HG03095 (cell line): ENCODE measurements around the gene TRAPPC2B.

Experiments used
- ATAC-seq: cut with Tn5 transposase; IDR thresholded peaks from one replicate; pipeline ENCODE4 v1.9.1; 2021; ENCODE audit warnings: moderate library complexity; ENCODE audit not compliant: unreplicated experiment

The TRAPPC2B gene

DNA sequence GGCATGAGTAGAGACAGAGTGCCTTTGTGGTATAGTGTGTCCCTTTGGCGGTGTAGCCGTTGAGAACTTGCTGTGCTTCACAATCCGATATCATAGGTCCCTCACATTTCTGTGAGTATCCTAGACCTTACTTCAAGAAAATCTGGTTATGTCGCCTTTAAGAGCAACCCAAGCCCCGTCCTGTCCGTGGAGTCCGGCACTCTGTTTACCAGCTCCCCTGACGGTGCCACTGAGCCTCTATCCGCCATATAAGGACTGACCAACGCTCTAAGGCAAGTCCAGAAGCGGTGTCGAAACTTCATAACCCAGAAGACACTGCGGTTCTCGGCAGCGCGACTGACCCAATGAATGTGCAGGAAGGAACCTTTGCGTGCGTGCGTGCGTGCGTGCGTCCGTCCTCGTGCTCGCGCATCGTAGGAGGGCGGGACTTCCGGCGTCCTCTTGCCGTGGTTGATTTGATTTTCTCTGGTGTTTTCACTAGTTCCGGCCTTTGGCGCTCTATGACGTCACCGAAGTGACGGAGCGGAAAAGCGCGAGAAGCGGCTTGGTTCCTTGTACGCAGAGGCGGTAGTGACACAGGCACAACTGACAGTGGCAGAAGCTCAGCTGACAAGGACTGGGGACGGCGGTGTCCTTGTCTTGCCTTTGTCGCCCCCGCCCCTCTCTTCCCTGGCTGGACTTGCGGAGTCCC is at the start of gene TRAPPC2B, which contains the start of gene ZNF547:
TRAPPC2B (plus strand) TSS at position 555 of the 691 bp plus-strand sequence. CDS start 1,283 bp downstream, outside the sequence.
ZNF547 (plus strand) TSS at position 555 of the 691 bp plus-strand sequence. CDS start 5,005 bp downstream, outside the sequence.
- peak; percentile 95 for ATAC-seq

DNA sequence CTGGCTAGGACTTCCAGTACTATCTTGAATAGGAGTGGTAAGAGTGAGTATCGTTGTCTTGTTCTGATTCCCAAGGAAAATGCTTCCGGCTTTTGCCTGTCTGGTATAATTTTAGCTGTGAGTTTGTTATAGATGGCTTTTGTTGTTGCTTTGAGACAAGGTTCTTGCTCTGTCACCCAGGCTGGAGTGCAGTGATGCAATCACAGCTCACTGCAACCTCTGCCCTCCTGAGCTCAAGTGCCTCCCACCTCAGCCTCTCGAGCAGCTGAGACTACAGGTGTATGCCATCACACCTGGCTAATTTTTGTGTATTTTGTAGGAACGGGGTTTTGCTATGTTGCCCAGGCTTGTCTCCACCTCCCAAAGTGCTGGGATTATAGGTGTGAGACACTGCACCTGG is 49.2 kb upstream of the TRAPPC2B start:
- no peak for ATAC-seq

DNA sequence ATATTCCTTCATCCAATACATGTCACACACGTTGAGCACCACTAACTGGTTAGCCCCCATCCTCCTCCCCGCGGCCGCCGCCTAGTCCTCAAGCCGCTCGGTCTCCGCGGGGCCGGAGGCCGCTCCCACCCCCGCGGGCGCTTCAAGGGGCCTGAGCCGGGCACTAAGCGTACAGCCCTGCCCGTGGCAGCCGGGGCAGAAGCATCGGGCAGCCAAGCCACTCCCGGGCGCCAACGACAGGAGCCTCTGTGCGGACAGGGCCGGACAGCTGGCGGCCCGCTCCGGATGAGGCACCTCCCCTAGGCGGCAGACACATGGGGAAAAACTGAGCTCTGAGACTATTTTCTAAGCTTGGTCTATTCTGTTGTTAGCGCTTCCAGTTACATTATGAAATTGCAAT is 45.8 kb upstream of the TRAPPC2B start:
- no peak for ATAC-seq

DNA sequence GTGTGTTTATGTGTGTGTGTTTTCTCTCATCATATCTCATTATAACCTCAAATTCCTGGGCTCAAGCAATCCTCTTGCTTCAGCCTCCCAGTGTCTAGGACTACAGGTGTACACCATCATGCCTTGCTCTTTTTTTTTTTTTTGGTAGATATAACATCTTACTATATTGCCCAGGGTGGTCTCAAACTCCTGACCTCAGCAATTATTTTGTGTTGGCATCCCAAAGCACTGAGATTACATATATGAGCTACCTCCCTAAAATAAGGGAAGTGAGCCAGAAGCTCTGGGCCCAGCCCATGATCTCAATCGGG is 43.5 kb upstream of the TRAPPC2B start:
- ATAC-seq: no peak

DNA sequence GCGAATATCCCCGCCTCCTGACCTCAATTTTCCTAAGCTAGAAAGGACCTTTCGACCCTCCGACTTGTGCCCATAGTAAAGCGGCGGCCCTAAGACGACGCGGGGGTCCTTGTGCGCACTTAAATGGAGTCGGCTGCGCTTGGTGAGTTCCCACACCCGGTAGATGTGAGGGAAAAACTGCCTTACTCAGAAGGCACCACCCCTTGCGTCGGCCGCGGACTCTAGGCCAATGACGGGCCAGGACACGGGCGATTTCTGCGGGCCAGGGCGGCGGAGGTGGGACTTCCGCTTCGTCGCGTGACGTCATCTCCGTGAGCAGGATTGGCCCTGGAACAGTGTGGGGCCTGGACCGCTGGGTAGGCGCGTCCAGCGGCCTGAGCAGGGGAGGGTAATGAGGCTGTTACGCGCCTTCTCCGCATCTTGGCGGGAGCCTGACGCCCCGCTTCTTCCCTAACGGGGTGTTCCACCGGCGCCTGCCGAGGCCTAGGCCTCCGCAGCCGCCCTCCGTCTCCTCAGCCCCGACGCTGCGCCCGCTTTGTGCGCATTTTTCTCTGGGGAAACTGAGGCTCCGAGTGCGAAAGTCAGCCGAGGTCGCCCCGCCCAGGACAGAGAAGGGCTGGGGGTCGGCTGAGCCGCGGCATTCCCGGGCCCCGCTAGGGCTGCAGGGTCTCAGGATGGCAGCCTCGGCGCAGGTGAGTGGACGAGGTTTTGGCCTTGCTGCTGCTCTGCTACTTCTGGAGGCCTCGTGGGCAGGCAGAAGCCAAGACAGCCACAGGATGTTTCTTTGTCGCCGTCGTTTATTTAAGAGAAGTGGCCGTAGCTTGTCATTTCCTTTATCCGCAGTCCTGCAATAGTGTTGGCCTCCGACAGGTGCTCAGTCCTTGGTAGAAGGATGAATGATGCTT is 42.9 kb upstream of the TRAPPC2B start, which contains the start of gene ZNF543:
ZNF543 (plus strand) TSS at position 293 of the 905 bp plus-strand sequence; CDS start at position 675, 382 bp downstream.
- ATAC-seq: peak; percentile 96

DNA sequence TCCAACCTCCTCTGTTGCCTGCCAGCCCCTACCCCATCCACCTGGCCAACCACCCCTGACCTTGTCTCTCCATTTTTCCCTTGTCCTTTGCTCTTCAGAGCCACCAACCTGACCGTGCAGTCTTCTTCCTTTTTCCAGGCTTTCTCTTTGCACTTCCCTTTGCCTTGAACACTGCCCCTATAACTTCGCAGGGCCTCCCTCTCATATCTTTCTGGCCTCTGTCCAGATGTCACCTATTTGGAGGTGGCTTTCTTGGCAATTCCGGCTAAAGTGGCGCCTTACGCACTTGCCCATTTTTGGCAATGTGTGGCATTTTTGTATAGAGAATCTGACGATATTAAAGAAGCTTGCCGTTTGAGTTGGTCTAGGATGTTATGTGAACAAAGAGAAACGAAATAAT is 42.2 kb upstream of the TRAPPC2B start:
- no peak for ATAC-seq

DNA sequence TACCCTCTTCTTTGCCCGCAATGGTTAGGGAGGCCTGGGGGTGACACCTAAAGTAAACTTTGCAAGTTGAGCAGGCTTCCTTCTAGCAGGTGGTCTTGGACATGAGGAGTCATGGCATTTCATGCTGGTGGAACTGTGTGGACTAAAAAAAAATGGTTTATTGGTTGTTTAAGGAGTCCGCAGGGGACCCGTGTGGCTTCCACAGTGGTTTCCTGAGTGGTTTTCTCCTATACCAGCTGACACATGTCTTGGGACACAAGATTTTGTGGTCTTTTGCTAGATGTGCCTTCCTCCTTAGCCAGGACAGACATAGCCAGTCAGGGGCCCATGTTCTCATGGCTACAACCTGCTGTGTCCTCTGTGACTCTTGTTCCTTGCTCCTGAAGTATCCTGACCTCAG is 41.6 kb upstream of the TRAPPC2B start:
- ATAC-seq: no peak

DNA sequence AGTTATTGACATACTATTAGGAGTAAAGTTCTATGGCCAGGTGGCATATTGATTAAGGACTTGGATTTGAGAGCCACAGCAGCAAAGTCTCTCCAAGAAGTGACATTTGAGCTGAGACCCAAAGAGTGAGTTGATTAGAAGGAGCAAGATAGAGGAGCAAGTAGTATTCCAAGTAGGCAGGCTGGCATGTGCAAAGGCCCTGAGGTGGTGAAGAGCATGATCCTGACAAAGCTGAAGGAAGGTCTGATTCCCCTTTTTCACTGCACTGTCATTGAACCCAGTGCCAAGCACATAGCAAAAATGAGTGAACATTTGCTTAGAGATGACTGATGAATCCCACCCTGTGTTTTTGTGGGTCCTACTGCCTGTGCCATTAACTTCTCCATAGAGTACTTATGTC is 38.4 kb upstream of the TRAPPC2B start:
- ATAC-seq: no peak

DNA sequence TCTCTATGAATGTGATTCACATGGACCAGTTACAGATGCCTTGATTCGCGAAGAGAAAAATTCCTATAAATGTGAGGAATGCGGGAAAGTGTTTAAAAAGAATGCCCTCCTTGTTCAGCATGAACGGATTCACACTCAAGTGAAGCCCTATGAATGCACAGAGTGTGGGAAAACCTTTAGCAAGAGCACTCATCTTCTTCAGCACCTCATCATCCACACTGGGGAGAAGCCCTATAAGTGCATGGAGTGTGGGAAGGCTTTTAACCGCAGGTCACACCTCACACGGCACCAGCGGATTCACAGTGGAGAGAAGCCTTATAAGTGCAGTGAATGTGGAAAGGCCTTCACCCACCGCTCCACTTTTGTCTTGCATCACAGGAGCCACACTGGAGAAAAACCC is 35.4 kb upstream of the TRAPPC2B start:
- no peak for ATAC-seq

DNA sequence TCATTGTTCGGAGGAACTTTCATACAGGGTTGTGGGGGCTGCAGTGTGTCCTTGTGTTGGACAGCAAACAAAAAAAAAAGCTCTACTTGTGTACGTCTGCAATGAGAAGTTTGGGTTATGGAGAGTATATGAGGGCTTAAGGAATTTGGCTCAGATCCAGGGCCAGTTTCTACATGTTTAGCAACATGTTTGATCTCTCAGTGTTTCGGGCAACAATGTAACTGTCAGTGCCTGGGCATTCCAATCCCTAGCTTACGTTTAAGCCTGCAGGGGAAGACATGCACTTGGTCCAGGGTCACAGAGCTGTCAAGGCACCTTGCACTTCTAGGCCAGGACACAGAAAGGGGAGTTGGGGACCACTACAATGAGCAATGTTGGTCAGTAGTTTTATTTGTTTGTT is 29.2 kb upstream of the TRAPPC2B start:
- no peak for ATAC-seq

DNA sequence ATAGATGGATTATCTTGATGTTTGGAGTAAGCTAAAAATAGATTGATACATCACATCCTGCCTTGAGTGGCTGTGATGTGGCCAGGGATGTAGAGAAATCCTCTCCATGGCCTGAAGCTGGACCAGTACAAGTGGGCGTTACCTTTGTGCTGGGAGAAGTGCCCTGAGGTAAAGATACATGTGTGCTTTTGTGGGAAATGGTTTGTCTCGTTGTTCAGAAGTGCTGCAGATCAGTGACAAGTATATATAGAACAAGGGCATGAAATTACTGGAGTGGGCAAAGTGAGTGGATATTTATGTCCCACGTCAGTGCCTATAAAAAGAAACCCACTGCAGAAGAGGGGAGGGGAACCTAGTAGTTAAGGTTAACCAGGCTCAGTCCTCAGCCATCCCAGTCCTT is 24.5 kb upstream of the TRAPPC2B start:
- no peak for ATAC-seq

DNA sequence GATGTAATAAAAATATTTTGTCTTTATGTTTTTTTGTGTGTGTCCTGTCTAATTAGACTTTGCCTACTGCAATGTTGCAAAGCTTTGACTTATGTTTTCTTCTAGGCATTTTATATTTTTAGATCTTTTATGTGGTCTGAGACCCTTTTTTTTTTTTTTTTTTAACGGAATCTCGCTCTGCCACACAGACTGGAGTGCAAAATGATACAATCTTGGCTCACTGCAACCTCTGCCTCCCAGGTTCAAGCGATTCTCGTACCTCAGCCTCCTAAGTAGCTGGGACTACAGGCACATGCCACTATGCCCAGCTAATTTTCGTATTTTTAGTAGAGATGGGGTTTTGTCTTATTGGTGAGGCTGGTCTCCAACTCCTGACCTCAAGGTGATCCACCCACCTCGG is 20.8 kb upstream of the TRAPPC2B start:
- ATAC-seq: no peak

DNA sequence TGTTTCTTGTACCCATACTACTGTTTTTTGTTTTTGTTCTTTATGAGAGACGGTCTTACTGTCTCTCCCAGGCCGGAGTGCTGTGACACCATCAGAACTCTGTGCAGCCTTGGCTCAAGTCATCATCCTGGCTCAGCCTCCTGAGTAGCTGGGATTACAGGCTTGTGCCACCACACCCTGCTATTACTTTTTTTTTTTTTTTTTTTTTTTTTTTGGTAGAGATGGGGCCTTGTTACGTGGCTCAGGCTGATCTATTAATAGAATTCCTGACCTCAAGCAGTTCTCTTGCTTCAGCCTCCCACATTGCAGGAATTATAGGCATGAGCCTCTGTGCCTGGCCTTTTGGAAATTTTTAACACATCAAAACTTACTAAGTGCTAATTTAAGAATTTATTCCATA is 15.2 kb upstream of the TRAPPC2B start:
- no peak for ATAC-seq

DNA sequence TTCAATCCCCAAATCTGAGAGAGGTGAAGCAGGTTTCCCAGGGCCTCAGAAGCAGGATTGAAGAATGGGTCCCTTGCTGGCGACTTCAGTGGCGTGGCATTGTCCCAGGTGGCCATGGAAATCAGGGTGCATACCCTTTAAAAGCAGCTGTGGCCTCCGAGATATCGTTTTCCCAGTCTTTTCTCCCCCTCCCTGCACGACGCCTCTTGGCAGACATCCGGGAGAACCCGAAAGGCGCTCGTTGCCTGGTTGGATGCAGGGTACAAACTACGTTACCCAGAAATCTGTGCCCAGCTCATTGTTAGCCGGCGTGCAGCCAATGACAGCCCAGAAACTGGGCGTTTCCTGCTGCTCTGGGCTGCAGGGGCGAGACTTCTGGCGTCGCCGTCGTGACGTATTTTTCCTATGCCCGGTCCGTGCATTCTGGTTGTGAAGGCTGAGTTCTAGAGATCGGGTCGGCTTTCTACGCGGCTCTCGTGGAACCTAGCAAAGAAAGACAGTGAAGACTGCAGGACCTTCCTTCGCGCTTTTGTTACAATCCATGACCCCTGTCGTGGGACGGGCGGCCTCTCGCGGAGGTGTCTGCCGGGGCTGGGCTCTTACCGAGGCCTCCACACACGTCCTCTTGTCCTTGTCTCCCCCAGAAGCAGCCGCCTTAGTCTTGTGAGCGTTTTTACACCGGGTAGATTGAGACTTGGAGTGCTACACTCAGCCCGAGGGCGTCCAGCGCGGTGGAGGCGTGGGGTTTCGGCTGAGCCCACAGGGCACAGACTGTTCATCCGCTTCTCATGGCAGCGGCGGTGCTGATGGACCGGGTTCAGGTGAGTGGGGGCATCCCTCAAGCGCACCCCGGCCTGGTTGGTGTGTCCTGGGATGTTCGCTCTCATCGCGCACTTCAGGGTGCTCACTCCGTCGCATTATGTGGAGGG is 12.2 kb upstream of the TRAPPC2B start, which contains the start of gene ZNF304:
ZNF304 (plus strand) TSS at position 395 of the 929 bp plus-strand sequence; CDS start at position 789, 394 bp downstream.
- ATAC-seq: peak; percentile 97

DNA sequence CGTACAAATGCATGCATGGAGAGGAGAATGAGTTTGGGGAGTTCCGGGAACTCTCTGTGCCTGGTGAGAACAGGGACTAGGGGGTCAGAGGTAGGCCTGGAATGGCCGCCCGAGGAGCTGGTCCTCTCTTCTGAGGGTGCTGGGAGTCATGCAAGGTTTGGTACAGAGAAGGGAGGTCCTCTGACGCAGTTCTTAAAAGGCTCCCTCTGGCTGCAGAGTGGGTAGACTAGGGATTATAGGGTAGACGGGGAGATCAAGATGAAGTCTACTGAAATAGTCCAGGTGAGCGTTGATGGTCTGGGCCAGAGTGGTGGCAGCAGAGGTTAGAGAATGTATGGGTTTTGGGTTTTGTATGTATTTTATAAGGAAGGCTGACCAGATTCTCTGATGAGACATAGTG is 11.5 kb upstream of the TRAPPC2B start:
- no peak for ATAC-seq

DNA sequence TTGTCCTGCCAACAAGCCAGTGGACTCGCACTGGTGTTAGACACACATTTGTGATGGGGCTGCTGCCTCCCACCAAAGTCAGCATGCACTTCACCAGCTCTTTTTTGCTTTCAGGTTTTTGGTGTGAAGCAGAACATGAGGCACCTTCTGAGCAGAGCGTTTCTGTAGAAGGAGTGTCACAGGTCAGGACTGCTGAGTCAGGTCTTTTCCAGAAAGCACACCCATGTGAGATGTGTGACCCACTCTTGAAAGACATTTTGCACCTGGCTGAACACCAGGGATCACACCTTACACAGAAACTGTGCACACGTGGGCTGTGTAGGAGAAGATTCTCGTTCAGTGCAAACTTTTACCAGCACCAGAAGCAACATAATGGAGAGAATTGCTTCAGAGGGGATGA is 7.4 kb upstream of the TRAPPC2B start:
- ATAC-seq: no peak

DNA sequence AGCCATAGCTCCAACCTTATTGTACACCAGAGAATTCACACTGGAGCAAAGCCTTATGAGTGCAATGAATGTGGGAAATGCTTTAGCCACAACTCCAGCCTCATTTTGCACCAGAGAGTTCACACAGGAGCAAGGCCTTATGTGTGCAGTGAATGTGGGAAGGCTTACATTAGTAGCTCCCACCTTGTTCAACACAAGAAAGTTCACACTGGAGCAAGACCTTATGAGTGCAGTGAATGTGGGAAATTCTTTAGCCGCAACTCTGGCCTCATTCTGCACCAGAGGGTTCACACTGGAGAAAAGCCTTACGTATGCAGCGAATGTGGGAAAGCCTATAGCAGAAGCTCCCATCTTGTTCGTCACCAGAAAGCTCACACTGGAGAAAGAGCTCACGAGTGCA is 5.9 kb upstream of the TRAPPC2B start:
- ATAC-seq: no peak

DNA sequence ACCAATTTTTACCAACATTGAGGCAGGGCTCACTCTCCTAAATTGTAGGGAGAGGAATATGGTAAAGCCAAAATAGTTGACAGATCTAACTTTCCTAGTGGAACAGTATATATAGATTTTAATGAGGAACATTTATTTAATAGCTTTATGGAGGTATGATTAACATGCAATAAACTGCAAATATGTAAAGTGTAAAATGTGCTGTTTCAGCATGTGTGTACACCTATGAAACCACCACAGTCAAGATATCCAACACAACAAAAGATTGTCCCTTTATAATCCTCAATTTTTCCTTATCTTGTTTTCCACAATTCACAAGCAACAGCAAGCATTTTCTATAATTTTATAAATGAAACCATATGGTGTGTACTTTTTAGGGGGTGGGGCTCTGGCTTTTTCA is 4.1 kb upstream of the TRAPPC2B start:
- ATAC-seq: no peak

DNA sequence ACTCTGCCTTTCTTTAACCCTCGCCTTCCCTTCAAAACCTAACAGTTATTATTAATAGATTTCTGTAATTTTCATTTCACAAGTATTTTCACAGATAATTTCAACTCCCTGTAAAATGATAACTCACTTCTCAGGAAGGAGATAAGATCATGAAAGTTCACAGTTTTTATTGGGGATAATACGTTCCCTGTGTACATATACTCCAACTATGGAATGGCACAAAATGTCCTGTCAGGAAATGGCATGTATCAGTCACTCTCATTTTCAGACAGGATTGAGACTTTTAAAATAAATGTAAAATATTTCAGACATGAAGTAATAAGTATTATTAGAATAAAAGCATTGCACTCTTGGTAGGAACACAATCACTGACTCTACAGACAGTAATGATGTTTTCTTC is 932 bp upstream of the TRAPPC2B start:
- ATAC-seq: no peak

DNA sequence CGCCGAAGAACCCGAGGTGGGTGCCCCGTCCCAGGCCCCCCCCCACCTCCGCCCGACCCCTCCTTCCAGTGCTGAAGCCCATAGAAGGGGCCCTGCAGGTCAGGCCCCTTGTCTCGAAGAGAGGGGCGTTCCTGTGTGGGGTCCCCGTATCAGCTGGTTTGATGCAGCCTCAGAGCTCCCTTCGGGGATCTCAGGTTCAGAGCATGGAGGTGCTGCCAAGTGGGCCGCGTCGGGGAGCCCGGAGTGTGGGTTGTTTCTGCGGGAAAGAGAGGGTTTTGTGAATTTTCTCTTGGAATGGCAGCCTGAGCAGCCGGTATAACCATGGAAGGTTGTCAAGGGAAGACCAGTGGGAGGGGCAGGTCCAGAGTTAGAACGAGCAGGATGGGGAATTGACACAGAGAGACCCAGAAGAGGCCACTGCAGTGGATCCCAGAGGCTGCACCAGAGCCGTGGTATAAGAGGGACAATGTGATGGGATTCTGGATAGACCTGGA is 384 bp downstream of the TRAPPC2B start:
- ATAC-seq: peak; percentile 7

DNA sequence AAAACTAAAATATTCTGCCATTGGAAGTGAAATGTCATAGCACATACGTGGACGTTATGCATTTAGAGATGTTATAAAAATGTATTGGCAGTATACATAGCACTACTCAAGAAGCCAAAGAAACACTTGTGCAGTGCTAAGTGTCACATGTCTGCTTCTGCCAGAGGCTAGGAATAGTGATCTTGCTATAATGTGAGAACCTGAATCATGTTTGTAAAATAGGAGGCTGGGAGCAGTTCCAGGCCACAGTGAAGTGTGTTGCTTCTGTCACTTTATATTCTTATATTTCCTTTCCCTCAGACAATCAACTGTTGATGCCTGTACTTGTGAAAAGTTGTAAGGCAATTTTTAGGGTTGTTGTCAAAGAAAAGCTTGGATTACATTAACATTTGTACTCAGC is 3.4 kb downstream of the TRAPPC2B start:
- ATAC-seq: no peak
